Heart right ventricle (tissue), 16 donors: ENCODE results near the gene PEX11G. TPM values are rescaled to one million over a fixed set of nuclear protein-coding genes. Genes with fewer than 3 reads are reported as not detected.
A peak's percentile ranks its signal among the peaks of the same experiment; 100 is the strongest.

Source experiments
- ATAC-seq, 8 donors: fragments of 200-7000 bp; cut with Tn5 transposase; one replicate each; pipeline ENCODE4 v1.9.1; 2020; ENCODE audit warnings: mild to moderate bottlenecking in 8 of 8, moderate library complexity in 8 of 8, moderate number of reproducible peaks in 1 of 8
- DNase-seq, 2 donors: peaks; one replicate each; pipeline ENCODE4 v3.0.0-alpha.2; 2020
- H3K27ac ChIP-seq, 10 donors: fragments of 200-600 bp; sonication (generic) in 2 of 10; one replicate each; pipeline versions ENCODE4 v1.5.0 to v1.8.0; 2020 to 2022; ENCODE audit warnings: mild to moderate bottlenecking in 3 of 10
- H3K27me3 ChIP-seq, 7 donors: fragments of 200-600 bp; one replicate each; pipeline ENCODE4 v1.8.0; 2021 to 2022; ENCODE audit warnings: mild to moderate bottlenecking in 2 of 7
- H3K36me3 ChIP-seq, 9 donors: fragments of 200-600 bp; sonication (generic) in 1 of 9; one replicate each; pipeline versions ENCODE4 v1.5.0 to v1.8.0; 2020 to 2022; ENCODE audit warnings: mild to moderate bottlenecking in 2 of 9
- H3K4me1 ChIP-seq, 9 donors: fragments of 200-600 bp; sonication (generic) in 1 of 9; one replicate each; pipeline versions ENCODE4 v1.5.0 to v1.8.0; 2020 to 2022; ENCODE audit warnings: mild to moderate bottlenecking in 4 of 9
- H3K4me3 ChIP-seq, 10 donors: fragments of 200-600 bp; sonication (generic) in 2 of 10; one replicate each; pipeline versions ENCODE4 v1.5.0 to v1.8.0; 2020 to 2022; ENCODE audit warnings: mild to moderate bottlenecking in 7 of 10, moderate library complexity in 2 of 10
- H3K9me3 ChIP-seq, 11 donors: fragments of 200-600 bp in 10 of 11; sonication (generic) in 2 of 11; one replicate each; pipeline versions ENCODE4 v1.5.0 to v1.8.0; 2013 to 2022; ENCODE audit warnings: mild to moderate bottlenecking in 2 of 11, control low read depth in 1 of 11, moderate library complexity in 1 of 11
- WGBS, 2 donors: extraction: QIAGEN DNeasy Blood & Tissue Kit; methylation state at CpG; one replicate each; pipeline ENCODE4 v1.1.7; 2013; ENCODE audit warnings: inconsistent platforms in 1 of 2; 5-methylcytosine and 5-hydroxymethylcytosine counted together
- intact Hi-C, 10 donors: fragments of 100-400 bp; cut with DNase I; formaldehyde crosslinking; loops; one replicate each; pipeline versions ENCODE4 v1.11.1 to v1.14.2; 2022
- polyA plus RNA-seq, 2 donors: library from polyadenylated mRNA; stranded (reverse); fragments of 200-250 nt; gene quantifications; one replicate each; pipeline ENCODE4 v1.2.3, GENCODE V29; 2013
- total RNA-seq, 10 donors: library from RNA; stranded (reverse); fragmentation: NEBNext Ultra II Directional in 3 of 10; extraction: Animal tissue kit (Norgen Biotek cat#: 25700) in 3 of 10; gene quantifications; one replicate each; pipeline versions ENCODE4 v1.2.1 to v1.2.4, GENCODE V29; 2021 to 2023
- TF ChIP-seq, protein P1 (sequence below), 9 donors: fragments of 200-600 bp; sonication (generic) in 2 of 9; IDR thresholded peaks; one replicate each; pipeline versions ENCODE4 v1.5.0 to v1.8.0; 2021 to 2022; ENCODE audit warnings: antibody characterized with exemption in 9 of 9, mild to moderate bottlenecking in 5 of 9, moderate library complexity in 1 of 9
- donor health status: Arrhythmogenic right ventricular cardiomyopathy.
- donor health status: ischemic (EF 13 %, LVEDD 7.1; RV severe dilation, severe dysfunction).
- donor health status: healthy with polysubstance abuse.
- donor health status: DM: no; HTN: yes; CAD: no.
- donor health status: DM: no; HTN: no; CAD: no.
- donor health status: ischemic (EF 25% LVEDD 6.9; RV normal size, moderate dysfunction).
- donor health status: ischemic (EF 25% LVEDD 5.7; RV mildly dilated, moderate dysfunction).
- donor health status: healthy.
- donor health status: DM: yes; HTN: yes; CAD: no.
- donor health status: Ischemic cardiomyopathy.
- donor health status: ischemic (EF 35%, LVEDD 5.7; RV mildly dilated, moderate dysfunction).
- donor health status: nonischemic (EF 11% LVEDD 7.7; RV severe dilation, severe dysfunction).
- donor health status: DM: yes; HTN: yes; CAD: no.
- donor health status: PGD.
- donor health status: ischemic (EF 29% LVEDD 5.4; RV normal size, mild dysfunction).
- donor health status: nonischemic (EF 23%, LVEDD 6.1; RV moderate dilation, normal function).

PEX11G gene
- total and polyA plus RNA-seq, 12 donors, result 0.95 to 3.9 (median 1.9) TPM

DNA sequence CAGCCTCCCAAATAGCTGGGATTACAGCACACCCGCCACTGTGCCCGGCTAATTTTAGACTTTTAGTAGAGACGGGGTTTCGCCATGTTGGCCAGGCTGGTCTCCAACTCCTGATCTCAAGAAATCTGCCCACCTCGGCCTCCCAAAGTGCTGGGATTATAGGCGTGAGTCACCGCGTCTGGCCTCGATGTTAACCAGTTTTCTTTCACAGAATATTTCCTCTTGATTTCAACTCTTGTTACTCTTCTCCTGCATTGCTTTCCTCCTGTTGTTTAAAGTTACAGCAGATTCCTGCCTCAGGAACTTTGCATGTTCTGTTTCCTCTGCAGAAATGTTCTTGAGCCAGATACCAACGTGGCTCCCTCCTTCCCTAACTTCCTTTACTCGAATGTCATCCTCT is 3.7 kb upstream of the PEX11G start:
- peak overlapping the region in 2 of 10 donors; percentile 40 to 83 for H3K27ac ChIP-seq
- H3K9me3 ChIP-seq, result no peaks in the 10 kb centered on the region
- no peak for ATAC-seq
- H3K36me3 ChIP-seq, result no peaks in the 10 kb centered on the region
- DNase-seq, result no peak
- no peak overlapping the region for H3K4me3 ChIP-seq
- peaks cover 0 to 55% (median 22%) of the 10 kb centered on the region in 9 donors for H3K4me1 ChIP-seq
- intact Hi-C loops, result no loop called here
- 65 to 72% methylated on average over 11 of the region's 11 CpGs for WGBS, 2 donors
- TF ChIP-seq, protein P1, sequence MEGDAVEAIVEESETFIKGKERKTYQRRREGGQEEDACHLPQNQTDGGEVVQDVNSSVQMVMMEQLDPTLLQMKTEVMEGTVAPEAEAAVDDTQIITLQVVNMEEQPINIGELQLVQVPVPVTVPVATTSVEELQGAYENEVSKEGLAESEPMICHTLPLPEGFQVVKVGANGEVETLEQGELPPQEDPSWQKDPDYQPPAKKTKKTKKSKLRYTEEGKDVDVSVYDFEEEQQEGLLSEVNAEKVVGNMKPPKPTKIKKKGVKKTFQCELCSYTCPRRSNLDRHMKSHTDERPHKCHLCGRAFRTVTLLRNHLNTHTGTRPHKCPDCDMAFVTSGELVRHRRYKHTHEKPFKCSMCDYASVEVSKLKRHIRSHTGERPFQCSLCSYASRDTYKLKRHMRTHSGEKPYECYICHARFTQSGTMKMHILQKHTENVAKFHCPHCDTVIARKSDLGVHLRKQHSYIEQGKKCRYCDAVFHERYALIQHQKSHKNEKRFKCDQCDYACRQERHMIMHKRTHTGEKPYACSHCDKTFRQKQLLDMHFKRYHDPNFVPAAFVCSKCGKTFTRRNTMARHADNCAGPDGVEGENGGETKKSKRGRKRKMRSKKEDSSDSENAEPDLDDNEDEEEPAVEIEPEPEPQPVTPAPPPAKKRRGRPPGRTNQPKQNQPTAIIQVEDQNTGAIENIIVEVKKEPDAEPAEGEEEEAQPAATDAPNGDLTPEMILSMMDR (IDR thresholded peaks at IDR 0.05), result no peak
- H3K27me3 ChIP-seq, result no peaks in the 10 kb centered on the region

DNA sequence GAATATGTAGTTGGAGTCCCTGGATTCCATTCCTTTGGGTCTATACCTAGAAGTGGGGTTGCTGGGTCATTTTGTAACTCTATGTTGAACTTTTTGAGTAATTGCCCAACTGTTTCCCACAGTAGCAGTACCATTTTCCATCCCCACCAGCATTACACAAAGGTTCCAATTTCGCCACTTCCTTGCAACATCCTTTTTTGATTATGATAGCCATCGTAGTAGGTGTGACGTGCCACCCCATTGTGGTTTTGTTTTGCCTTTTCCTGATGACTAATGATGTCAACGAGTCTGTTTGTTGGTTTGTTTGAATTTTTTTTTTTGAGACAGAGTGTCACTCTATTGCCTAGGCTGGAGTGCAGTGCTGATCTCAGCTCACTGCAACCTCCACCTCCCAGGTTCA is 3.3 kb upstream of the PEX11G start:
- no peaks in the 10 kb centered on the region for H3K9me3 ChIP-seq
- ATAC-seq, result no peak
- H3K4me3 ChIP-seq, result no peak overlapping the region
- TF ChIP-seq, protein P1 (IDR thresholded peaks at IDR 0.05), result no peak
- intact Hi-C loops, result no loop called here
- H3K36me3 ChIP-seq, result no peaks in the 10 kb centered on the region
- peak overlapping the region in 2 of 10 donors; percentile 40 to 83 for H3K27ac ChIP-seq
- WGBS, 2 donors, result 58 to 75% methylated on average over 4 of the region's 4 CpGs
- H3K27me3 ChIP-seq, result no peaks in the 10 kb centered on the region
- H3K4me1 ChIP-seq, result peaks cover 0 to 55% (median 22%) of the 10 kb centered on the region in 9 donors
- no peak for DNase-seq

DNA sequence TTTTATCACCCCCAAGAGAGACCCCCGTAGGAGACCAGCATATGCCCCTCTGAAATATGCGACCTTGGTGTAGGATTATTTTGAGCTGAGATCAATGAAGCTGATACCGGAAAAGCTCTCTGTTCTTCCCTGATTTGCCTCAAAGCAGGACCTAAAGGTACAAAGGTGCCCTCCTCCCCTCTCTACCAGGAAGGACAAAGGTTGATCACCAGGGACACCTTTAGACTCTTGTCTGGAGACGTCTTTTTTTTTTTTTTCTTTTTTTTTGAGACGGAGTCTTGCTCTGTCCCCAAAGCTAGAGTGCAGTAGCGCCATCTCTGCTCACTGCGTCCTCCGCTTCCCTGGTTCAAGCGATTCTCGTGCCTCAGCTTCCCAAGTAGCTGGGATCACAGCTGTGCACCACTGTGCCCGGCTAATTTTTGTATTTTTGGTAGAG is 792 bp upstream of the PEX11G start:
- Histone ChIP-seq H3K4me3 (peak overlapping the region in 6 of 10 donors; percentile 61 to 76 (median 72)), H3K9me3 (no peaks in the 10 kb centered on the region), H3K36me3 (no peaks in the 10 kb centered on the region), H3K27me3 (no peaks in the 10 kb centered on the region), H3K27ac (peak overlapping the region in 6 of 10 donors; percentile 82 to 97 (median 87)), H3K4me1 (peaks cover 0 to 53% (median 20%) of the 10 kb centered on the region in 9 donors)
- WGBS, 2 donors, result 85 to 87% methylated on average over 11 of the region's 11 CpGs
- no peak for ATAC-seq
- intact Hi-C loops, result loop anchor here in 3 of 10 donors (2.0 to 5.0 kb wide), 2 partner anchors 33 to 95 kb away; partner anchors contain the start of gene MCOLN1 (in 2 of the 3)
- TF ChIP-seq, protein P1 (IDR thresholded peaks at IDR 0.05), result no peak
- no peak for DNase-seq

DNA sequence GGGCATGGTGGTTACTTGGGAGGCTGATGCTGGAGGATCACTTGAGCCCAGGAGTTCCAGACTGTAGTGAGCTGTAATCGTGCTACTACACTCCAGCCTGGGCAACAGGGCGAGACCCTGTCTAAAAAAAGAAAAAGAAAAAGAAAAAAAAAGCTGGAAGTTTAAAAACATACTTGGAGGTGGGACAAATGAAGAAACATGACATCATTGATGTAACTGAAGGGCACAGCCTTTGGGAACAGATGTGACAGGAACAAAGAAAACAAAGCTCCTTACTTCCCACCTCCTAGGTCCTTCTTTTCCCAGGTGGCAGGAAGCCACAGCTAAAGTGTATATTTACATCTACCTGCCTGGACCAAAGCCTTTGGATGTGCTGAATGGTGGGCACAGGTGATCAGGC is 1.9 kb downstream of the PEX11G start:
- DNase-seq, result no peak
- intact Hi-C loops, result loop anchor here in 2 of 10 donors (5.0 kb wide), 1 partner anchor 35 kb away; the partner anchor contains the start of gene MCOLN1 (in 2 of the 2)
- TF ChIP-seq, protein P1 (IDR thresholded peaks at IDR 0.05), result no peak
- WGBS, 2 donors, result 56 to 64% methylated on average over 2 of the region's 2 CpGs
- H3K27me3 ChIP-seq, result no peaks in the 10 kb centered on the region
- ATAC-seq, result no peak
- H3K4me3 ChIP-seq, result no peak overlapping the region
- H3K9me3 ChIP-seq, result no peaks in the 10 kb centered on the region
- H3K4me1 ChIP-seq, result peaks cover 0 to 44% (median 19%) of the 10 kb centered on the region in 9 donors
- H3K27ac ChIP-seq, result no peak overlapping the region
- peaks cover 0 to 3% (median 0%) of the 10 kb centered on the region in 9 donors for H3K36me3 ChIP-seq
